Hematopoietic multipotent progenitor cell treated with erythropoietin and hydrocortisone succinate and interleukin-3 and kit ligand, for 6 days (in vitro differentiated cells): Measurements from ENCODE around the gene PPIH.
A peak's percentile ranks its signal among the peaks of the same experiment; 100 is the strongest.
"Not testable (repeated sequence)": the region's sequence is repeated elsewhere in the genome, so short reads cannot be mapped to it uniquely, and the experiment has no call there.

Experiments
- DNase-seq: peaks from one replicate; pipeline ENCODE4 v3.0.0-alpha.2; 2015

PPIH gene

GRCh38 chr1:42657981-42658876 lies at the start of gene PPIH:
TSS of gene PPIH (plus strand) at chr1:42658423. CDS start at chr1:42658447, 24 bp downstream.
- peak; percentile 98 for DNase-seq

- DNase-seq: no peak
Observed at GRCh38 chr1:42613803-42614131, 44.5 kb upstream of the PPIH start.

- no peak for DNase-seq
Observed at GRCh38 chr1:42618866-42619265, 39.4 kb upstream of the PPIH start.

GRCh38 chr1:42620307-42620706 lies 37.9 kb upstream of the PPIH start:
- DNase-seq: no peak

- not testable (repeated sequence) for DNase-seq
Observed at GRCh38 chr1:42621180-42621579, 37.0 kb upstream of the PPIH start.

- DNase-seq: not testable (repeated sequence)
Observed at GRCh38 chr1:42627205-42627604, 31.0 kb upstream of the PPIH start.

GRCh38 chr1:42639116-42639515 lies 19.1 kb upstream of the PPIH start:
- no peak for DNase-seq

- DNase-seq: no peak
Observed at GRCh38 chr1:42646056-42646455, 12.2 kb upstream of the PPIH start.

- peak; percentile 53 for DNase-seq
Observed at GRCh38 chr1:42657201-42657600, 1.0 kb upstream of the PPIH start.

GRCh38 chr1:42658877-42659337 lies 684 bp downstream of the PPIH start:
- DNase-seq: no peak

GRCh38 chr1:42660907-42661500 lies 2.8 kb downstream of the PPIH start:
- no peak for DNase-seq

- DNase-seq: no peak
Observed at GRCh38 chr1:42669936-42670335, 11.7 kb downstream of the PPIH start.

- DNase-seq: no peak
Observed at GRCh38 chr1:42670425-42670824, 12.2 kb downstream of the PPIH start.

GRCh38 chr1:42674214-42674613 lies 16.0 kb downstream of the PPIH start:
- DNase-seq: no peak

GRCh38 chr1:42674682-42675081 lies 16.5 kb downstream of the PPIH start:
- DNase-seq: no peak

- DNase-seq: no peak
Observed at GRCh38 chr1:42675467-42675866, 17.2 kb downstream of the PPIH start.

GRCh38 chr1:42676534-42677087 lies 18.4 kb downstream of the PPIH start:
- no peak for DNase-seq

- DNase-seq: no peak
Observed at GRCh38 chr1:42679364-42679983, 21.3 kb downstream of the PPIH start.

- DNase-seq: no peak
Observed at GRCh38 chr1:42680055-42680454, 21.8 kb downstream of the PPIH start.

GRCh38 chr1:42680921-42681683 lies 22.9 kb downstream of the PPIH start:
- peak; percentile 74 for DNase-seq

GRCh38 chr1:42681741-42682483 lies 23.7 kb downstream of the PPIH start, which contains the start of gene YBX1:
TSS of gene YBX1 (plus strand) at chr1:42682418. CDS start at chr1:42682566, 148 bp downstream.
- DNase-seq: peak; percentile 100

GRCh38 chr1:42682484-42682738 lies 24.2 kb downstream of the PPIH start:
- not testable (repeated sequence) for DNase-seq
